GM11168 (cell line): ENCODE measurements around the gene IGSF11.
"Not testable (repeated sequence)": the region's sequence is repeated elsewhere in the genome, so short reads cannot be mapped to it uniquely, and the experiment has no call there.

Source experiments
- in situ Hi-C: fragments of 300-500 bp; cut with MboI; formaldehyde crosslinking; loops from one replicate; pipeline ENCODE4 v1.12.0; 2022; ENCODE audit warnings: low sequenced_read_pairs; ENCODE audit not compliant: unreplicated experiment

IGSF11 gene

DNA sequence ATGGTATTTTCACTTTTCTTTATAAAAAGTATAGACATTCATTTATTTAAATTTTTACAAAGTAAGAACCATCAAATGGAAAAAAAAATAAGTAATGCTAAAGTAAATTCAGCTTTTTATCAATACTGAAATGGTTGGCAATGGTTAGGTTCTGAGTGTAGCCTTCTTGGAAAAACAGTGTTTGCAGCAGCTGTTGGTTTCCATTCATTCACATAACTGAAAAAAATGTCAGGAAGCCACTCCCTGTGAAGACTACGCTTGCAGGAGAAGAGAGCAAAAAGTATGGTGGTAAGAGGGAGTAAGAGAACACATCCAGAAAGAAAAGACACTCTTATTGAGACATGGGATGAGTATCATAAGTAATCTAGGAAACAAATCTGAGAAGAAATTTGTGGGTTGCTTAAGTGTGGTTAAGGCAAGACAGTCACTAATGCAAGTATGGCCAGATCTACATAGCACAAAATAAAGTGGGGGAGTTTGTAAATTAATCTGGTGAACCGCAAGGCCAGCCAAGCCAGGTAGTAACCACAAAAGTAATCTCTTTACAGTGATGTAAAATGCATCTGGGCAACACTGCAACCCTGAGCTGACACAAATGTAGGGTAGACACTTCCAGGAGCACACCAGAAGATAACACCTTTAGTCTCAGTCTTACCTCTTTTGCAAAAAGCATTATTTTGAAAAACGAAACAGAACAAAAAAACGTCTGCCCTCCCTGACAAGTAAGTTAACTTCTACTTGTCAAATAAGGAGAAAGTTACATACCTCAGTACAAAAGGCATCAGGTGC, 133.7 kb downstream of the IGSF11 start:
- in situ Hi-C loops: no loop called here

DNA sequence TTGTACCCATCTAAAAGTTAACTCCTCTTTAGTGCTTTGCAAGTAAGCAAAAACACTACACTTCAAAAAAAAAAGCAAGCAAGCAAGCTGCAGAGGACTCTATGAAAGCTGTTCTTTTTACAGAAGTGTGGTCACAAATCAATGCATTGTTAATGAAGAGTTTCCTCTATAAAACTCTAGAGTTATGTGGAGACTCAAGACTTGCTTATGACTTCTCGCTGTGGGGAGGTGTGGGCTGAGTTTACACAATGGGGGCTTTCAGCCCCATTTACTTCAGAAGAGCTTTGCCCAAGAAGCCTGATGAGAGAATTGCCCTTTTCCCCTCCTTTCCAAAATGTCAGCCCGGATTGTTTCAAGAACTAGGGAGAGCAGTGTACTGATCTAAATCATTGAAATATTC, 144.4 kb downstream of the IGSF11 start:
- in situ Hi-C loops: no loop called here

DNA sequence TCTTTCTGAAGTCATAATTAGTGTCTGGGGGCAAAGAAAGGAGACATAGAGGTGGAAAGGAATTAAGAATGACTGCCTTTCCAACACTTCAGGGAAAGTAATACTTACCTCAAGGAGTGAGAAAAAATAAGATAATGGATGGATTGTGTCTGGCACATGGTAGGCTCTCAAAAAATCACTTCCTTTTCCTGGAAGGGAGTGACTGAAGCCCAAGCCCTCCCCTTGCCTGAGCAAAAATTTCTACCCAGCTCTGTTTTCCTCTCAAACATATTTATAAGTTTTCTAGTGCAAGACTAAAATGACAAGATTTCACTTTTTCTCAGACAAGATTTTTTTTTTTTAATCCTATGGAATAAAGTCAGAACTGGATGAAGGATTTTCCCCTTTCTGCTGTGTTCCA, 145.0 kb downstream of the IGSF11 start:
- in situ Hi-C loops: loop anchor here (5.0 to 10.0 kb wide), 2 partner anchors 205 to 348 kb away; no protein-coding TSS in a partner anchor

DNA sequence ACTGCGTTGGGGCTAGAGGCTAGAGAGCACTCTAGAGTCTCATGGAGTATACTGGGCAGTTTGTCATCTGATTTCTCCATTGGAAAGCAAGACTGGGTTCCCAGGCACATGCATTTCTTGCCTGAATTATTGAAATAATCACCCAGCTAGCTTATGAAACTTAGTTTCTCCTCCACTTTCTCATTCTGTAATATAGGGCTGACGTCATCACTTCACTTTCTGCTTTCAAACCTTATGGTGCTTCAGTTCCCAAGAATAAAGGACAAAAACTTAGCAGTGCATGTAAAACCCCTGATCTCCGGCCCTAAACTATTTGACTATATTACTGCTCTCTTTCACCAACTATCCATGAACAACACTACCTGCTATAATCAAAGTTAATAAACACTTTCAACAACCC, 147.9 kb downstream of the IGSF11 start:
- in situ Hi-C loops: loop anchor here (5.0 to 10.0 kb wide), 2 partner anchors 208 to 351 kb away; no protein-coding TSS in a partner anchor

DNA sequence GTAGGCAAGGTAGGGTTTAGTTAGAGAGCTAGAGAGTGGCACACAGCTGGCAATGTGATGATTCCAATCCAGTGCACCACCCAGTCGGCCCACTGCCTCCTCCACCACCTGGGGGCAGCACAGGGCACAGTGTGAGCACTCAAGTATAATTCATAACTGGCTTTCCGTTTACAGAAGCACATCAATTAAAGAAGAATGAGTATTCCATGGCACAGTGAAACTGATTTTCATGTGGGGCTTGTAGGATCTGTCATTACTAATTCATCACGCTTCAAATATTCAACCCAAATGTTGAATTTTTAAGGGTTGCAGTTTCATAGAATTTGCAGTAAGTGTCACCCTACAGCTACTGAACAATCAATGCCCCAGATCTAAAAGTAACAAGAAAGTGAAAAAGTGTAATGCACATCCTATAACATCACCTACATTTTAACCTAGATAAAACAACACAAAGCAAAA, 149.9 kb downstream of the IGSF11 start:
- in situ Hi-C loops: loop anchor here (5.0 to 10.0 kb wide), 2 partner anchors 210 to 353 kb away; no protein-coding TSS in a partner anchor

DNA sequence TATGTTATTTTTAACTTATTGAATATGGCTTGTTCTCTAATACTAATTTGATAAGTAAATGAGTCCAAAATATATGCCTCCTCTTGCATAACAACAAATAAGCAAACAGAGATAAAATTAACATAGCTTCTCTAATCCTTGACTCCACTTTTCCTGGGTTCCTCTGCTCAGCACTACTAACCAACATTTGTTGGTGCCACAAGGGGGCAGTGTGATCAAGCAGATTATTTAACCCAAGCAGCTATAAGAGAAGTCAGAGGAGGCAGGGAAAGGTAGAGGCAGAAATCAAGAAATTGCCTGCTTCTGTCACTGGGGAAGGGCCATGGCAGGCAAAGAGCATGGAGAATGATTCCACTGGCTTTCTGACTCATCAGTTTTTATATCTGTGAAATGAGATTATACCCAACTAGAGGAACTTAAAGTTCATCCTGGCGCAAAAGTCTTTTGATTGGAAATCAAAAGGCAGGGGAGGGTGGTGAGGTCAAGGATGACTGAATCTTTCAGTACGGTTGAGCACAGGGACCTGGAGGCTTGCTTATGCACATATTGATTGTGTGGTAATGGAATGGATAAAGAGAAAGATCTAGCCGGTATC, 152.2 kb downstream of the IGSF11 start:
- in situ Hi-C loops: loop anchor here (10.0 kb wide), 1 partner anchor 212 kb away; no protein-coding TSS in a partner anchor

DNA sequence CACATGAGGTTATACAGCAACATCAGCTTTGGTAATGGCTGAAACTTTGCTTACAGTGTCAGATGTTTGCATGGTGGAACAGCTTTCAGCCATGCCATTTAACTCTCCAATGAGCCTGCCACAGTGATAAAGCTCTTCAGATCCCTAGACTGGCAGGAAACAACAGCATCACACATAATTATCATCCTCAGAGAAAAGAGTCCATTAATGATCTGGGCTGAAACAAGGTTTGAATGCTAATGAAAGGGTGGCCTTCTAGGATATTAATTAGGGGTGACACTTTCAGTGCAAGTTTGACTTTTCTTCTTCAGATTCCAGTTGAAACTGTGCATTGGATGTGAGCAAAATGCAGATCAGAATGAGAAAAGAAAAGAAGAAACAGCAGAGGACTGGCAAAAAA, 166.6 kb downstream of the IGSF11 start:
- in situ Hi-C loops: no loop called here

DNA sequence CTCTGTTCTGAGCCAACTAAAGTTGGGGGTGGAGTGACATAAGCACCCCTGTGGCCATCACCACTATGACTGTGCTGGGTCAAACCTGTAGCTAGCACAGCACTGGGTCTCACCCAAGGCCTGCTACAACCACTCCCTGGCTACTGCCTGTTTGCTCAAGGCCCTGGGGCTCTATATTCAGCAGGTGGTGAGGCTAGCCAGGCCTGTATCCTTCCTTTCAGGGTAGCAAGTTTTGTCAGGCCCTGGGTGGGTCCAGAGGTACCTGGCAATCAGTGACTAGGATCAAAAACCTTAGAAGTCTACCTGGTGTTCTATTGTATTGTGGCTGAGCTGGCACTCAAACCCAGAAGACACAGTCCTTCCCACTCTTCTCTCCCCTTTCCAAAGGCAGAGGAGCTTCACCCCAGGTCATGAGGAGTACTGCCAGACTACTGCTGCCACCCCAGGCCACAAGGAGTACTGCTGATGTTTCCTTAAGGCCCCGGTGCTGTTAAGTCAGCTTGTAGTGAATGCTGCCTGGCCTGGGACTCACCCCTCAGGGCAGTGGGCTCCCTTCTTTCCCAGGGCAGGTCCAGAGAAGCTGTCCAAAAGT, 170.8 kb downstream of the IGSF11 start:
- in situ Hi-C loops: no loop called here

DNA sequence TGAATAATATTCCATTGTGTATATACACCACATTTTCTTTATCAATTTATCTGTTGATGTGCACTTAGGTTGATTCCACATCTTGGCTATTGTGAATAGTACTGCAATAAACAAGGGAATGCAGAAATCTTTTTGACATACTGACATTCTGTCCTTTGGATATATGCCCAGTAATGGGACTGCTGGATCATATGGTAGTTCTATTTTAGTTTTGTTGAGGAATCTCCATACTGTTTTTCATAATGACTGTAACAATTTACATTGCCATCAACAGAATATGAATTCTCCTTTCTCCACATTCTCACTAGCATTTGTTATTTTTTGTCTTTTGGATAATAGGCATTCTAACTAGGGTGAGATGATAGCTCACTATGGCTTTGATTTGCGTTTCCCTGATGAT, 174.7 kb downstream of the IGSF11 start:
- in situ Hi-C loops: no loop called here

DNA sequence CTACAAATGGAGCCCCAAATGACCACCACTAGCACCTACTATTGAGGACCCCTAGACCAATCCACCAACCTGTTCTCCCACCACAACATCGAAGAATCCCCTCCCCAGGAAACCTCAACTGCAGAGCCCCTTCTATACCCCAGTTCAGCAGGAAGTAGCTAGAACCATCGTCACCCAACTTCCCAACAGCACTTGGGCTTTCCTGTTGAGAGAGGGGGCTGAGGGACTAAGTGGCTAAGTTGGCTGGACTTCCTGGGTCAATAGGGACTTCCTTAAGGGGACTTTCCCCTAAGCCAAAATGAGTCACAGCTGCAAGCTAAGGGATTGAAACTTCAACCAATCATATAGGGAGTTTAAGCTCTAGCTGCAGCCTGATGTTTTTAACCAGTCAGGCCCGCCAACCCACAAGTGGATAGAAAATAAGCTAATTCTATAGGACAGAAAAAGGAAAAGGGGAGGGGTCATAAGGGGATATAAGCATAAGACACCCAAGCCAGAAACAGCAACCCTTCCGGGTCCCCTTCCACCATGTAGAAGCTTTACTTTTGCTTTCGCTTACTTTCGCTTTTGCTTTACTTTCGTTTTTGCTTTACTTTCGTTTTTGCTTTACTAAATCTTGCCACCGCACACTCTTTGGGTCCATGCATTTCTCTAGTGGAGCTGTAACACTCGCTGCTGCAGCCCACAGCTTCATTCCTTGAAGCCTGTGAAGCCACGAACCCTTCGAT, 183.0 kb downstream of the IGSF11 start:
- in situ Hi-C loops: not testable (repeated sequence)

DNA sequence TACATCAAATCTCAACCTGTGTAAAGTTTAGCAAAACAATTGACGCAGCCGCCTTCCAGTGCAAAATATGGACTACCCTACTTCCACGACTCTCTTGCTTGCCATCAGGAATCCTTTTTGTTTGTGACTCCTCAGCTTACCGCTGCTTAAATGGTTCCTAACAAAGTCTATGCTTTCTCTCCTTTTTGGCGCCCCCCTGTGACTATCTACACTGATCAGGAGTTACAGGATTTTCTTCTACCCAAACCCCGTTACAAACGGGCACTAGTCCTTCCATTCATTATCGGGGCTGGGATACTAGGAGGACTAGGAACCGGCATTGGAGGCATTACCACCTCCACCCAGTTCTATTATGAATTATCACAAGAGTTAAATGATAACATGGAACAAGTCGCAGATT, 184.0 kb downstream of the IGSF11 start:
- in situ Hi-C loops: no loop called here
